A673 (cell line): ENCODE results near the gene OR2H2.

Source experiments
- CTCF ChIP-seq: fragments of 300-800, 200-600 bp; sonication (generic); conservative IDR thresholded peaks from 2 replicates; pipeline ENCODE4 v1.5.1; 2017; ENCODE audit warnings: low read depth, mild to moderate bottlenecking, antibody characterized with exemption, low read length, moderate library complexity, mixed read lengths
- EZH2 ChIP-seq: fragments of 200-600 bp; sonication (generic); IDR thresholded peaks from 2 replicates; pipeline ENCODE4 v1.6.1; 2017; ENCODE audit warnings: borderline replicate concordance, low read depth, mild to moderate bottlenecking, mixed read lengths, antibody characterized with exemption, low read length; ENCODE audit not compliant: poor library complexity, severe bottlenecking

GRCh38 chr6:29637247-29637646, 52.3 kb downstream of the OR2H2 start:
- TF ChIP-seq CTCF, result no peak
- no peak for TF ChIP-seq EZH2
